DMS153 treated with DMSO at 0.1 percent for 48 hours (cell line): ENCODE results near the gene METRNL.
A peak's percentile ranks its signal among the peaks of the same experiment; 100 is the strongest.
"Not testable (repeated sequence)": the region's sequence is repeated elsewhere in the genome, so short reads cannot be mapped to it uniquely, and the experiment has no call there.

Experiments
- DNase-seq: peaks from one replicate; lab custom pipeline; 2025; ENCODE audit not compliant: unreplicated experiment; lab: John Stamatoyannopoulos, UW

Gene METRNL, protein sequence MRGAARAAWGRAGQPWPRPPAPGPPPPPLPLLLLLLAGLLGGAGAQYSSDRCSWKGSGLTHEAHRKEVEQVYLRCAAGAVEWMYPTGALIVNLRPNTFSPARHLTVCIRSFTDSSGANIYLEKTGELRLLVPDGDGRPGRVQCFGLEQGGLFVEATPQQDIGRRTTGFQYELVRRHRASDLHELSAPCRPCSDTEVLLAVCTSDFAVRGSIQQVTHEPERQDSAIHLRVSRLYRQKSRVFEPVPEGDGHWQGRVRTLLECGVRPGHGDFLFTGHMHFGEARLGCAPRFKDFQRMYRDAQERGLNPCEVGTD

DNA sequence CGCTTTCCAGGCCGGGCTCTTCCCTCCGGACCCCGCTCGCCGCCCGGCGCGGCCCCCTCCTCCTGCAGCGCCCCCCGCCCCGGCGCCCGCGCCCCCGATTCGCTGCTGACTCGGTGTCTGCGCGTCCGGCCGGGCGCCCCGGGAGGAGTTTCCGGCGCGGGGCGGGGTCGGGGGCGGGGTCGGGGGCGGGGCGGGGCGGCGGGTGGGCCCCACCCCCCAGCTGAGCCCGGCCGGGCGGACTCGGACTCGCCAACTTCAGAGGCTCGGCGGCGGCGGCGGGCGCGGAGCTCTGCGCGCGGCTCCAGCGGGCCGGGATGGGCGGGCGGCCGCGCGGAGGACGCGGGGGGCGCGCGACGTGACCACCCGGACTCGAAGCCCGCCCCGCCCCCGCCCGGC lies at the start of gene METRNL:
Gene METRNL, plus strand, starts transcription at position 258 of the 396 bp plus-strand sequence. CDS start 207 bp downstream, outside the sequence.
- DNase-seq: peak; percentile 43

DNA sequence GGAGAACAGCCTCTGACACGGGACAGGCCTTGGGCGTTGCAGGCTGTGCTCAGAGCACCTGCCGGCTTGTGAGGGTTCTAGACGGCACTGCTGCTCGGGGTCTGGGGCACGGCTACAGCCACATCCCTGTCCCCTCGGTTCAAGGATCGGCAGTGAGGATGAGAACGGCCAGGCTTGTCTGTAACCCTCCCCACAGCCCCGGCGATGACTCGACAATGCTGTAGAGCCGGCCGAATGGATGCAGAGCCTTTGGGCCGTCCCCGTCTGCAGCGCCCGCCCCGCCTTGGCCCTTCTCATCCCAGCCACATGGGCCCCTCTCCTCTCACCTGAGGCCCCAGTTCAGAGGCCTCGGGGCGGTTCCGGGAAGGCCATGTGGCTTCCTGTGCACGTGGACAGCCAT lies 49.0 kb upstream of the METRNL start:
- DNase-seq: no peak

DNA sequence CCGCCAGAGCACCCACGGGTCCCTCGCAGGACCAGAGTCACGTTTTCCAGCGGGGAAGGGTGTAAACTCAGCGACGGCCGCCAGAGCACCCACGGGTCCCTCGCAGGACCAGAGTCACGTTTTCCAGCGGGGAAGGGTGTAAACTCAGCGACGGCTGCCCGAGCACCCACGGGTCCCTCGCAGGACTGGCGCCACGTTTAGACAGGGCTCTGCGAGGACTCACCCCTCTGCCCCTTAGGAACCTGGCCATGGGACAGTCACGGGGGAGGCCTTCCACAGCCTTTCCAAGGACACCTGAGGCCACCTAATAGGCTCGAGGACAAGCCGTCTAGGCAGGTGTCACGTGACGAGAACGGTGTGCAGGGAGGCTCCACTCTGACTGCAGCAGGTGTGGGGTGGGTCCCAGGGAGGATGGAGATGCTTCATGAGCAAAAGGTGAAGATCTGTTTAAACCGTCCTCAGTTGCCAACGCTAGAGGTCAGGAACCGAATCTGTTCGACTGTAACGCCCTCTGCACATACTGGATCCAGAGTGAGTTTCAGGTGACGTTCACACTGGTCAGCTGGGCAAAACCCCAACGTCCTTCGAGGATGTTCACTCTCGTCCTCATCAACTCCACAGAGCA lies 48.0 kb upstream of the METRNL start:
- DNase-seq: no peak

DNA sequence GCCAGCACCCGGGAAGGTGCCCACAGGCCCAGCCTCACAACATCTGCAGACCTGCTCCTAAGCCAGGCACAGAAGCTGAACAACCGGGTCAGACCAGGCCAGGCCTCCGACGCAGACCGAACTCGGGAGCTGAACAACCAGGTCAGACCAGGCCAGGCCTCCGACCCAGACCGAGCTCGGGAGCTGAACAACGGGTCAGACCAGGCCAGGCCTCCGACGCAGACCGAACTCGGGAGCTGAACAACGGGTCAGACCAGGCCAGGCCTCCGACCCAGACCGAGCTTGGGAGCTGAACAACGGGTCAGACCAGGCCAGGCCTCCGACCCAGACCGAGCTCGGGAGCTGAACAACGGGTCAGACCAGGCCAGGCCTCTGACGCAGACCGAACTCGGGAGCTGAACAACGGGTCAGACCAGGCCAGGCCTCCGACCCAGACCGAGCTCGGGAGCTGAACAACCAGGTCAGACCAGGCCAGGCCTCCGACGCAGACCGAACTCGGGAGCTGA lies 47.4 kb upstream of the METRNL start:
- not testable (repeated sequence) for DNase-seq

DNA sequence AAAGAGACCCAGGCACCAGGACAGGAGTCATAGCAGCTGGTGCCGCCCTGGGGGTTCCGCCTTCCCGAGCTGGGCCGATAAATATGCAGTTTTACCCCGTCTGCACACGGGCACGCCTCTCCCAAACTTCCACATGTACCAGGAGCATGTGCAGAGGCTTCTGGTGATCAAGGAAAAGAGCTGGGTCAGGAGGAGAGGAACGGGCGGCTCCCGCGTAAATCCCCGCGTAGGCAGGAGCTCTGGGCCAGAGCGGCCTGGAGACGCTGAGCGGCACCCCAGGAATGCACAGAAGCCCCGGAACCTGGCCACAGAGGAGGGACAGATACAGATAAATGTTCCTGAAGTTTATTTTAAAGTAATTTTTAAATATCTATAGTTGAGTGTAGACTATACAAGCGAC lies 46.6 kb upstream of the METRNL start:
- DNase-seq: no peak

DNA sequence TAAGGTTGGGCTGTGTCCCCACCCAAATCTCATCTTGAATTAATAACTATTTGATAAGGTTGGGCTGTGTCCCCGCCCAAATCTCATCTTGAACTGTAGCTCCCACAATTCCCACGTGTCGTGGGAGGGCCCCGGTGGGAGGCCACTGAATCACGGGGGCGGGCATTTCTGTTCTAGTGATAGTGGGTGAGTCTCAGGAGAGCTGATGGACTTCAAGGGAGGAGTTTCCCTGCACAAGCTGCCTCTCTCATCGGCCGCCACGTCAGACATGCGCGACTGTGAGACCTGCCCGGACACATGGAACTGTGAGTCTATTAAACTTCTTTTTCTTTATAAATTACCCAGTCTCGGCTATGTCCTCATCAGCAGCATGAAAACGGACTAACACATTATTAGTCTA lies 44.9 kb upstream of the METRNL start:
- DNase-seq: no peak

DNA sequence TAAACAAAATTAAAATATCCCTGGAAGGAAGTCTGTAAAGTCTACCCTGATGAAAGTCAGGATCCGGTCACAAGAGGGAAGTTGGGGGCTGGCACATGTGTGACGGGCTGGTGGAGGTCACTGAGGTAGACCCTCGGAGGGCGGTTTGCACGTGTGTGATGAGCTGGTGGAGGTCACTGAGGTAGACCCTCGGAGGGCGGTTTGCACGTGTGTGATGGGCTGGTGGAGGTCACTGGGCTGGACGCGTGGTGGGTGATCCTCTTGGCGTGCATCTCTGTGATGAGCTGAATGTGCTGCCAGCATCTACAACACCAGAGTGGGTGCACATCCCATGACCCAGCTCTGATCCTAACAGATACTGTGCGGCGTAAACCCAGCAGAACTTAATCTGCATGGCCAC lies 43.7 kb upstream of the METRNL start:
- DNase-seq: no peak

DNA sequence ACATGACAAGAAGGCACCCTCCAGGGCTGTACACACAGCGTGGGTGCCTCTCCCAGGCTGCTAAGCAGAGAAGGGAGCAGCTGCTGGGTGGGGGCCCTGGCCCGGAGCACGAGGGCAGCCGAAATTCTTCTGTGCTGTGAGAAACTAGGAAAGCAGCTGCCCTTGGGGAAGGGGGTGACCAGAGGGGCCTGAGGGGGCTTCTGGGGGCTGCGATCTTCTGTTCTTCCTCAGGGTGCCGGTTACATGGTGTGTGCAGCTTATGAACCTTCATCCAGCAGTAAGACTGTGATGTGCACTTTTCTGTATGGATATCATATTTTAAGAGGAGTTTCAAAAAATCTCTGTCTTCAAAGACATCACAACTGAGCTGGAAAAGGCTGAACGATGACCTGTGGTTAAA lies 43.2 kb upstream of the METRNL start:
- DNase-seq: no peak

DNA sequence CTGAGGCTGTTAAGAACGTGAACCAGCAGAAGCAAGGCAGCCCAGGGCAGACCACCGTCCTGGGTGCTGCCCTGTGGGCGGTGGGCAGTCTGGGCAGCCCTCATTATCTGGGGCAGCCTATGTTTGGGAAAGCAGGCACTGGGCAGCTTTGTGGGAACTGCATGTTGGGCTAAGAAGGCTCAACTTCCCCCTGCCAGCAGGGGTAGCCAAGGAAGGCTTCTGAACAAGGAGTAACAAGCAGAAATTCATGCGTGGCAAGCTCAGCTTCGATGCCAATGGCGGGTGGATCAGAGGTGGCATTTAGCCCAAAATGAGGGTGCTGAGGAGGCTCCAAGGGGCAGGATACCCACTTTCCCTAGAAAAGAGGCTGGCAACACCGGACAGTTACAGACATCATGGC lies 42.7 kb upstream of the METRNL start:
- DNase-seq: no peak

DNA sequence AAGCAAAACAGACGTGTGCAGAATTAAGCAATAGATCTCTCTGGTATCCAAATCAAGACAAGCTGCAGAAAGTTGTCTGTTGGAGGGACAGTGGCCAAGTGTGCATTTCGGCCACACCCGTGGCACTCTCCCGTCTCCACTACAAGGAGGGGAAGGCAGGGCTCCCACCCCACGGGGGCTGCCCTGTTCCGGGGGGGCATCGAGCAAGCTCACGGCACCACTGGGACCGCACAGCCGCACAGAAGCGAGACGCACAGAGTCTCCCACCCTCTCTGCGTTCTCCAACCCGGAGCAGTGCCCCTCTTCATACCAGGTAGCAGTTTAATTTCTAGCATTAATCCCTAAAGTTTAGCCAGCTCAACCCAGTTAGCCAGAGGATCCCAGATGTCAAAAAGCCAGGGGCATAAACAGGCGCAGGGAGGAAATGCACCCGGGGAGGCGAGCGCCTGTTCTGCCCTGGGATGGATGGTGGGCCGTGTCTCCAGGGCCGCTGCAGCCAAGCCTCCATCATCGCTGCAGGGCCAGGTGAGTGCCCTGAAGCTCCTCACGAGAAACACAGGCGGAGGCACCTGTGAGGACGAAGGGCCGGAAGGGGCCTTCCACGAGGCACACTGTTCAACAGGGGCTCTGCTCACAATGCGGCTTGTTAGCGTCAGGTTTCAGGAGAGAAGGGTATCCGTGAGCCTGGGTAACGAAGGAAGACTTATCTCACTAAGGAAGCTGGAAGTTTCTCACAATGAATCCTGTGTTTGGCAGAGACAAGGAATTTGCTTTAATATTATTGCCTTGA lies 42.1 kb upstream of the METRNL start:
- no peak for DNase-seq

DNA sequence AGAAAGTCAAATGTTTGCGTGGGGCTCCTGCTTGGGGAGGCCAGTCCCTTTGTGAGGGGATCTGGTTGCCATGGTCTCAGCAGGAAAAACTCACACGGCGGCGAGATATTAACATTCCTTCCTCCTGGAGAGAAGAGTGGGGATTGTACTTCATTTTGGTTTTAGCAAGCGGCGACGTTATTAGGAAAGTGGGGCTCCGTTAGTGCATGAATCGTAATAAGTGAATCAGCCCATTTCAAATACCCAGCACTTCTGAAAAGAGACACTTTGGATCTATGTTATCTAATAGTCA lies 41.6 kb upstream of the METRNL start:
- no peak for DNase-seq

DNA sequence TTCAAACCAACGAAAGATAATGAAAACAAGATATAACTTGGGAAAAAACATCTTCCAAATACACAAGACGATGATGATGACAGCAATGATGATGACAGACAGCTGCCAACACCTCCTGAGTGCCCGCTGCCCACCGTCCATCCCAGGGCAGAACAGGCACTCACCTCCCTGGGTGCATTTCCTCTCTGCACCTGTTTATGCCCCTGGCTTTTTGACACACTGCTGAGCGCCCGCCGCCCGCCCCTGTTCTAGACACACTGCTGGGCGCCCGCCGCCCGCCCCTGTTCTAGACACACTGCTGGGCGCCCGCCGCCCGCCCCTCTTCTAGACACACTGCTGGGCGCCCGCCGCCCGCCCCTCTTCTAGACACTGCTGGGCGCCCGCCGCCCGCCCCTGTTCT lies 40.4 kb upstream of the METRNL start:
- not testable (repeated sequence) for DNase-seq

DNA sequence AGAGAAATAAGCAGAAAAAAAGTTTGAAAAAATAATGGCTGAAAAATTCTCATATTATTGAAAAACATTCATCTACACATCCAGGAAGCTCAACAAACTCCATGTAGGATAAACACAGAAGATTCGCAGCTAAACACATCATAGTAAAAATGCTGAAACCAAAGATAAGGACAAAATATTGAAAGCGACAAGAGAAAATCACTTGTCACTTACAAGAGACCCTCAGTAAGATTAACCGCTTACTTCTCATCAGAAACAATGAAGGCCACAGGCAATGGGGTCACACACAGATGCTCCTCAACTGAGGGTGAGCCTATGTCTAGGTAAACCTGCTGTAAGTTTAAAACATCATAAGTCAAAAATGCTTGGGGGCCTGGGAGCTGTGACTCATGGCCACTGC lies 38.1 kb upstream of the METRNL start:
- no peak for DNase-seq

DNA sequence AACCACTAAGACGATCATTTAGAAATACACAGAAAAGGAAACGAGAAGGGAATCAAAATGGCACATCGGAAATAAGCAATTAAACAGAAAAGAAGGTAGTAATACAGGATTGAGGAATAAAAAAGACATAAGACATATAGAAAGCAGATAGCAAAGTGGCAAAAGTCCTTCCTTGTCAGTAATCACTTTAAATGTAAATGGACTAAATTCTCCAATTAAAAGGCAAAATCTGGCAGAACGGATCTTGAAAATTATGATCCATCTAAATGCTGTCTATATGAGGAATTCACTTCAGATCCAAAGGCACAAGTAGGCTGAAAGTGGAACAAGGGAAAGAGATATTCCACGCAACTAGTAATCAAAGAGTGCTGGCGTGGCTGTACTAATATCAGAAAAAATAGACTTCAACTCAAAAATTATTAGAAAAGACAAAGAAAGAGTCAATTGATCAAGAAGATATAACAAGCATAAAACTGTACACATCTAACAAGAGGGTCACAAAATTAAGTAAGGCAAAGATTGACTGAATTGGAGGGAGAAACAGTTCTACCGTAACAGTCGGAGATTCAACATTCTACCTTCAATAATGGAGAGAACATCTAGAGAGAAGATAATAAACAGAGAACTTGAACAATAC lies 36.8 kb upstream of the METRNL start:
- no peak for DNase-seq

DNA sequence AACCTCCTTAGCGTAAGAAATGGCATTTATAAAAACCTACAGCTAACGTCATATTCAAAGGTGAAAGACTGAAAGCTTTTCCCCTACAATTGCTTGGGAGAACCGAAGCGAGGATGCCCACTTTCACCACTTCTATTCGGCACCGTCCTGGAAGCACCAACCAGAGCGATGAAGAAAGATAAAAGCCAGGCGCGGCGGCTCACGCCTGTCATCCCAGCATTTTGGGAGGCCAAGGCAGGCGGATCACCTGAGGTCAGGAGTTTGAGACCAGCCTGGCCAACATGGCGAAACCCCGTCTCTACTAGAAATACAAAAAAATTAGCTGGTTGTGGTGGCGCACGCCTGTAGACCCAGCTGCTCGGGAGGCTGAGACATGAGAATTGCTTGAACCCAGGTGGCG lies 34.9 kb upstream of the METRNL start:
- not testable (repeated sequence) for DNase-seq

DNA sequence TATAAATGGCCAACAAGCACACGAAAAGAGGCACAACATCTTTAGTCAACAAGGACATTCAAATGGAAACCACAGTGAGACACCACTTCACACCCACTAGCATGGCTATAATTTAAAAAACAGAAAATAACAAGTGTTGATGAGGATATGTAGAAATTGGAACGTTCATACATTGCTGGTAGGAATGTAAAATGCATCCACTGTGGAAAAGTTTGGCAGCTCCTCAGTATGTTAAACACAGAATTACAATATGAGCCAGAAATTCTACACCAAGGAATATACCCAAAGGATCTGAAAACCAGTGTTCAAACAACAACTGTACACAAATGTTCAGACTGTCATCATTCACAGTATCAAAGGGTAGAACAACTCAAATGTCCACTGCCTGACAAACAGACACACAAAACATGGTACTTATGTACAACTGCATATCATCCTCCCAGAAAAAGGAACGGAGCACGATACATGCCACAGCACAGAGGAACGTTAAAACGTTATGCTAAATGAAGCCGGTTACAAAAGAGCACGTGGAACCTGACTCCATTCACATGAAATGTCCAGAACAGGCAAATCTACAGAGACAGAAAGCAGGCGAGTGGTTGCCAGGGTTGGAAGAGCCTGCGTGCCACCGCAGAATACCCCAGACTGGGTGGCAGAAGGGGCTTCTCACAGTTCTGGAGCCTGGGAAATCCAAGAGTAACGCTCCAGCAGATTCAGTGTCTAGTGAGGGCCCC lies 32.8 kb upstream of the METRNL start:
- no peak for DNase-seq

DNA sequence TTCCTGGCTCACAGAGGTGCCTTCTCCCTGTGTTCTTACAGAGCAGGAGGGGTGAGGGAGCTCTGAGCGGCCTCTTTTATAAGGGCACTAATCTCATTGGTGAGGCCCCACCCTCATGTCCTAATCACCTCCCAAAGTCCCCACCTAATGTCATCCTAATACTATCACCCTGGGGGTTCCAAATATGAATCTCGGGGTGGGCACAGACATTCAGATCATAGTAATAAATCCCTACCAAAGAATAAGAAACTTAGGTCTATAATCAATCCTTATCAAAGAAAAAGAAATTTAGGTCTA lies 32.3 kb upstream of the METRNL start:
- DNase-seq: no peak

DNA sequence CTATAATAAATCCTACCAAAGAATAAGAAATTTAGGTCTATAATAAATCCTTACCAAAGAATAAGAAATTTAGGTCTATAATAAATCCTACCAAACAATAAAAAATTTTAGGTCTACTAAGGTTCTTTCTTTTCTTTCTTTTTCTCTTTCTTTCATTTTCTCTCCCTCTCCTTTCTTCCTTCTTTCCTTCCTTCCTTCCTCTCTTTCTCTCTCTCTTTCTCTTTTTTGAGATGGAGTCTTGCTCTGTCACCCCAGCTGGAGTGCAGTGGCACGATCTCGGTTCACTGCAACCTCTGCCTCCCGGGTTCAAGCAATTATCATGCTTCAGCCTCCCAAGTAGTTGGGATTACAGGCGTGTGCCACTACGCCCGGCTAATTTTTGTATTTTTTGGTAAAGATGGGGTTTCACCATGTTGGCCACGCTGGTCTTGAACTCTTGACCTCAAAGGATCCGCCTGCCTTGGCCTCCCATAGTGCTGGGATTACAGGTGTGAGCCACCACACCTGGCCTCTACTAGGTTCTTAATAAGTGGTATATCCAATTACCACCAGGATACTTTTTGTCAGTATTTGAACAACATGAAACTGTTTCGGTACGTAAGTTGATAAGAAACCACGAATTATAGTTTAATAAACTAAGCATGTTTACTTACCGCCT lies 31.5 kb upstream of the METRNL start:
- DNase-seq: not testable (repeated sequence)

DNA sequence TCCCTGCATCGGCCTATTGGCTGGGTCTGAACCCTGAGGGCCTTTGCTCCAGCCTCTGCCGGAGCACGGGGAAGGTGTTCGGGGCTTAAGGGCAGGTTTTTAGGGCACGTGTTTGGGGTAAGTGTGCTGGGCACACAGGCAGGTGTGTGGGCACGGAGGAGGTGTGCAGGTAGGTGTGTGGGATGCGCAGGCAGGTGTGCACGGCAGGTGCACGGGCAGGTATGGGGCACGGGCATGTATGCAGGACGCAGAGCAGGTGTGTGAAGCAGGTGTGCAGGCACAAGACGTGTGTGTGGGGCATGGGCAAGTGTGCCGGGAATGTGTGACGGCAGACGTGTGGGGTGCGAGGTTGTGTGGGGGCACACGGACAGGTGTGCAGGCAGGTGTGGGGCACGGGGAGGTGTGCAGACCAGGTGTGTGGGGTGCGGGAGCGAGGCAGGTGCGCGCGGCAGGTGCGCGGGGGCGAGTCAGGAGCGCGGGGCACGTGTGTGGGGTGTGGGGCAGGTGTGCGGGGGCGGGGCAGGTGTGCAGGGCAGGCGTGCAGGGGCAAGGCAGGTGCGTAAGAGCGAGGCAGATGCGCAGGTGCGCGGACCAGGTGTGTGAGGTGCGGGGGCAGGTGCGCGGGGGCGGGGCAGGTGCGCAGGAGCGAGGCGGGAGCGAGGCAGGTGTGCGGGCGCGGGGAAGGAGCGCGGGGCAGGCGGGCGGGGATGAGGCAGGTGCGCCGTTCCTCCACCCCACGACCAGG lies 28.6 kb upstream of the METRNL start:
- peak; percentile 63 for DNase-seq
